GM19438 (cell line): ENCODE results near the gene THNSL1.
"Not testable (repeated sequence)": the region's sequence is repeated elsewhere in the genome, so short reads cannot be mapped to it uniquely, and the experiment has no call there.

Source experiments
- ATAC-seq: cut with Tn5 transposase; IDR thresholded peaks from one replicate; pipeline ENCODE4 v1.9.1; 2021; ENCODE audit warnings: low read depth; ENCODE audit not compliant: unreplicated experiment

The THNSL1 gene, protein sequence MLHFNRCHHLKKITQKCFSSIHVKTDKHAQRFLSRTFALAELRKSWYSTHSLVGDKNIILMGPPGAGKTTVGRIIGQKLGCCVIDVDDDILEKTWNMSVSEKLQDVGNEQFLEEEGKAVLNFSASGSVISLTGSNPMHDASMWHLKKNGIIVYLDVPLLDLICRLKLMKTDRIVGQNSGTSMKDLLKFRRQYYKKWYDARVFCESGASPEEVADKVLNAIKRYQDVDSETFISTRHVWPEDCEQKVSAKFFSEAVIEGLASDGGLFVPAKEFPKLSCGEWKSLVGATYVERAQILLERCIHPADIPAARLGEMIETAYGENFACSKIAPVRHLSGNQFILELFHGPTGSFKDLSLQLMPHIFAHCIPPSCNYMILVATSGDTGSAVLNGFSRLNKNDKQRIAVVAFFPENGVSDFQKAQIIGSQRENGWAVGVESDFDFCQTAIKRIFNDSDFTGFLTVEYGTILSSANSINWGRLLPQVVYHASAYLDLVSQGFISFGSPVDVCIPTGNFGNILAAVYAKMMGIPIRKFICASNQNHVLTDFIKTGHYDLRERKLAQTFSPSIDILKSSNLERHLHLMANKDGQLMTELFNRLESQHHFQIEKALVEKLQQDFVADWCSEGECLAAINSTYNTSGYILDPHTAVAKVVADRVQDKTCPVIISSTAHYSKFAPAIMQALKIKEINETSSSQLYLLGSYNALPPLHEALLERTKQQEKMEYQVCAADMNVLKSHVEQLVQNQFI

DNA sequence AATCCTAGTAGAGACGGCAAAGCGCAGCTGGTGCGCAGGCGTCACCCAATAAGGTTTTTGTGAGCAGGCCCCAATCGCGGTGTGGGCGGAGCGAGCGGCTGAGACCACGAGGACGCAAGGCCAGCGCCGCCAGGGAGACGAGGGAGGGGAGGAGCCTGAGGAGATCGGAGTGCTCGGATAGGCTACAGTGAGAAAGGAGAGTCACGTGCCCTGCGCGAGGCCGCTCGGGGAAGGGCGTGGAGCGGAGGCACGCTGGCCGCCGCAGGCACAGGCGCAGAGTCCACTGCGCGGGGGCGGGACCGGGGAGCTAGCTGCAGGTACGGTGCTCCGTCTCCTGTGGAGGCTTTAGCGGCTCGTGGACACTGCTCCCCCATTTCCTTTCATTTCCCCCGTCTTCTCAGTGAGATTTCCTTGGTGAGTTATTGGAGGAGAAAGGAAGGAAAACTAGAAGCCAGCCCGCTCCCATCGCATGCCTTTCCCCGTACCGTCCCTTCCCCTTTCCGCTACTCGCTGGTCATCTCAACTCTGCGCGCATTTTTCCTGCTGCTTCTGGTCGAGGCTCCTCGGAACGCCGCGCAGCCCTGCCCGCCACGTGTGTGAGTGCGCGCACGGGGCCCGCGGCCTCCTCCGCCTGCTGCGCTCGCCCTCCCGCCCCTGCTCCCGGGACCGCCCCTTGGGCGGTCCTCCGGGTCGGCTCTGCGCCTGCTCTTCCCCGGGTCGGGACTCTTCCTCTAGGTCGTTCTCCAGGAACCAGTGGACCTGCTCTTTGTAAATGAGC lies at the start of gene THNSL1:
THNSL1 (plus strand) TSS at position 237 of the 778 bp plus-strand sequence. CDS start 6,612 bp downstream, outside the sequence.
- peak; percentile 98 for ATAC-seq

DNA sequence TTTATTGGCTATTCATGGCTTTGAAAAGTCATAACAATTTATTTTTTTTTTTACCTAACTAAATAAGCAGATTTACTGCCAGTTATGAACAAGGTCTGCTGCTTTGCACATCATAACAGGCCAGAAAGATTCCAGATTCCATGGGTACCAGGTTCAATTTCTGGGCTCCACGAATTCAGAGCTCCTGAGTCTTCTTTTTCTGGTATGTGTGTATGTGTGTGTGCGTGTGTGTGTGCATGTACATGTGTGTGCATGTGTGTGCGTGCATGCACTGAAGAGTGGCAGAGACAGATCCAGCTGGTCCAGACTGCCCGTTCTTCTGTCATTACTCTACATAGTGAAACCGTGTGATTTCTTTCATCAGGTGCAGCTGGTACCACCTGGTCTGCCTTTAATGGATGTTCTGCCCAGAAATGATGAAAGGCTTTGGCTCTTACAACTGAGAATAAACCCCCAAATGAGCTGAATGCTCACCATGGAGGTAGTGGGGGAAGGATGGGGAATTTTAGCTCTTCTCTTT lies 49.4 kb upstream of the THNSL1 start:
- ATAC-seq = no peak

DNA sequence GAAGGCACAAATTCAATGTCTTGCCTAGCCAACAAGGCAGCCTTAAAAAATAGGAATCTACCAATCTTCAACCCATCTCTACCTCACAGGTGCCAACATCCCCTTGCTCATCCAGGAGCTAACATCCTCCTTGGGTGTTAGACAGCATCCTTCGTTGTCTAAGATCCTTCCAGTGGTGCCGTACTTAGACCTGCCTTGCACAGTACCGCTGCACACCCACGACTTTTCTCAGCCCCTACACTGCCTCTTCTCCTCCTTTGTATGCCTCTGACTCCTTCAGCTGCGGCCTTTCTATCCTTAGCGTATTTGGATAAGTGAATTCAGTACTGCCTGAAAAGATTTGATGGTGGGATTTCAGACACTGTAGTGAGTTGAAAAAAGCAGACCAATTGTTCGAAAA lies 48.1 kb upstream of the THNSL1 start:
- ATAC-seq = no peak

DNA sequence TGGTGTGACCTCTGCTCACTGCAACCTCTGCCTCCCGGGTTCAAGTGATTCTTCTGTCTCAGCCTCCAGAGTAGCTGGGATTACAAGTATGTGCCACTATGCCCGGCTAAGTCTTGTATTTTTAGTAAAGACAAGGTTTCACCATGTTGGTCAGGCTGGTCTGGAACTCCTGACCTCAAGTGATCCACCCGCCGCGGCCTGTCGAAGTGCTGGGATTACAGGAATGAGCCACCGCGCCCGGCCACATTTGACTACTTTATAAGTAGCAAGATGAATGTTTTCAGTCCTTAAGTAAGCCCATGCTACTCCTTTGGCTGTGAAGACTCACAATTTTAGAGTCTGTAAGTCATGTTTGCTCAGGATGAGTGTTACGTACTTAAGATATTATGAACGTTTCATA lies 47.5 kb upstream of the THNSL1 start:
- ATAC-seq = not testable (repeated sequence)

DNA sequence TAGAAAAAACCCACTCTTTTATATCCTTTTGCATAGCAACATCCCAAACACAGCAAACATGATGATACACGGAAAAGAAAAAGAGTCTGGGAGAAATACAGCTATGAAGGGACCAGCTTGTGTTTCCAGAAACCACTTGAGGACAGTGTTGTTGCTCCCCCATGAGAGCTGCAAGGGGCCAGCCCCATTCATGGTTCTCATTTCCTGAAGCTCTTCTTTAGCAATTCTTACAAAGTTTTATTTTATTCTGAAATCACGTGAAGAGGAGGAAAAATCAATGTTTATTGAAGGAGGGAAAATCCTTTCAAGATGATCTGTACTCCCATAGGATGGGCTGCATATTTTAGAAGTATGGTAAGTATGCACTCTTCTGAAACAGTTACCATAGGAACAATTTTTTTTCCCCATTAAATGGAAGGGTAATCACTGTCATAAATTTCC lies 46.6 kb upstream of the THNSL1 start:
- no peak for ATAC-seq

DNA sequence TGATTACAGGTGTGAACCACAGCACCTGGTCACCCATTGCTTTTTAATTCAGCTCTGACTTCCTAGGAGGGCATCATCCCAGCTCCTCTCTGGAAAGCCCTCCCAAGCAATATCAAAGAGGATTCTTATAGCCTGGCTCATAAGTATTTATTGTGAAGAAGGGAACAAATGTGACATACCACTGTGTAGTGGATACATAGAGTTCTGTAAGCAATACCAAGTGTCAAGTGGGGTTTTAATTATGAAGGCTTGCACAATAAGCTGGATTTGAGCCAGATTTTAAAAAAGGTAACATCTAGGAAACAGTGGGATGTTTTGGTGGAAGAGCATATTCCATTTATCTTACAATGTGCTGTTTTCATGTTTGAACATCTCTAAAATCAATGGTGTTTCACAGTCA lies 45.0 kb upstream of the THNSL1 start:
- ATAC-seq = no peak

DNA sequence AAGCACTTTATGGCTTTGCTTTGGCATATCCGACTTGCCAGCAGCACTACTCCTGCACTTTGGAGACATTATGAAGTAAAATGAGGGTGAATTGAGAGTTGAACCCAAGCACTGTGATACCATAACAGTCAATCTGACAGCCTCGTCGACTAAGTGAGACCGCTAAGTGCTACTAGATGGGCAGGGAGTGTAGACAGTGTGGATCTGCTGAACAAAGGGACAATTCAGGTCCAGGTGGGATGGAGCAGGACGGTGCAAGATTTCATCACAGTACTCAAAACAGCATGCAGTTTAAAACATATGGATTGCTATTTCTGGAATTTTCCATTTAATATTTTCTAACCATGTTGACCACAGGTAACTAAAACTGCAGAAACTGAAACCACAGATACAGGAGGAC lies 43.2 kb upstream of the THNSL1 start:
- no peak for ATAC-seq

DNA sequence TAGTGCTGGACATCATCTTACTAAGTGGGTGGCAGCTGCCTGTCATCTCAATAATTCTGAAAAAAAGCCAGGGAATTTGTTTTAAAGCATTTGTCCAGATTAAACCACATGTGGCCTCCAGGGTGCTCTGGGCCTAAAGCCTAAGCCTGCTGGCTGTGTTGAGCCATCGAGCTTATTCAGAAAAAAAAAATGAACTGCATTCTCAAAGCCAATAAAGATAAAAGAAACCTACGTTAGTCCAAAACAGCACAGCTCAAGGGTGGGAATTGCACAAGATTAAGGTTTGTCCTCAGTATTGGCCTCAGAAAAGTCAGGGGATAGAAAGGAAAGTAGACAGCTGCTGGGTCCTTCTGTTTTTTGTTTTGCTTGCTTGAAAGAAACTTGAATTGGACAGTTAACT lies 41.4 kb upstream of the THNSL1 start:
- no peak for ATAC-seq

DNA sequence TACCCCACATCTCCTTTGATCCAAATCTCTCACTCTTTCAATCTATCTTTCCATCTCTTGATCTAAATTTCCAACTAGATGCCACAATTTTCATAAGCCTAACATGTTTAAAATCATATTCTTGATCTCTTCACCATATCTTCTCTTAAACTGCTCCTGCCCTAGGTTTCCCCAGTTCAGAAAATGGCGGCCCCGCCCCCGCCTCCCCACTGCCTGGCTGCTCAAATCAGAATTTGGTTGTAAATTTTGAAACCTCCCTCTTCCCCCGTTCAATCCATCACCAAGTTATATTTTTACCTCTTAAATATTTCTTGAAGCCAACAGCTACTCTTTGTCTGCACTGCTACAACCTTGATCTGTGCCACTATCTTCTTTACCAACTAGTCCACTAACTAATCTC lies 36.7 kb upstream of the THNSL1 start:
- no peak for ATAC-seq

DNA sequence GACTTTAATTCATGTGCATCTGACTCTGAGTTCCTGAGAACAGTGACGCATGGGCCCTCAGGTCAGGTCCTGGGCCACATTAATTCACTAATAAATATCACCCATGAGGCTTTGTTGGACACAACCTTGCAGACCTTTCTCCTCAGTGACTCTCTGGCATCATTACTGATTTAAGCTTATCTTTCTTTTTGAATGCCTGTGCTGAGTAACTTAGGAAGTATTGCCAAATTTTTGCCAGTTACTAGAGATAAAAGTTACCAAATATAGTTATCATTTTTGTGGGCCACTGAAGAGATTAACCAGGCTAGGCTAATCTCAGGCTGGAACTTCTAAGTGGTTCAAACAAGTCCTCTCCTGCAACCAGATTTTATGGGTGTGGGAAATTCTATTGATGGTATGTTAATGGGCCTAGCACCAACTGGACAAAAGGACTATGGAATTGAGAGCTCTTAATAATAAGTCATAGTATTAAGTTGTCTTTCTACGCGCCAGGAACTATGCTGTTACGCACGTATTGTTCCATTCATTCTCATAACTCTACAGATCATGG lies 35.2 kb upstream of the THNSL1 start:
- ATAC-seq = no peak

DNA sequence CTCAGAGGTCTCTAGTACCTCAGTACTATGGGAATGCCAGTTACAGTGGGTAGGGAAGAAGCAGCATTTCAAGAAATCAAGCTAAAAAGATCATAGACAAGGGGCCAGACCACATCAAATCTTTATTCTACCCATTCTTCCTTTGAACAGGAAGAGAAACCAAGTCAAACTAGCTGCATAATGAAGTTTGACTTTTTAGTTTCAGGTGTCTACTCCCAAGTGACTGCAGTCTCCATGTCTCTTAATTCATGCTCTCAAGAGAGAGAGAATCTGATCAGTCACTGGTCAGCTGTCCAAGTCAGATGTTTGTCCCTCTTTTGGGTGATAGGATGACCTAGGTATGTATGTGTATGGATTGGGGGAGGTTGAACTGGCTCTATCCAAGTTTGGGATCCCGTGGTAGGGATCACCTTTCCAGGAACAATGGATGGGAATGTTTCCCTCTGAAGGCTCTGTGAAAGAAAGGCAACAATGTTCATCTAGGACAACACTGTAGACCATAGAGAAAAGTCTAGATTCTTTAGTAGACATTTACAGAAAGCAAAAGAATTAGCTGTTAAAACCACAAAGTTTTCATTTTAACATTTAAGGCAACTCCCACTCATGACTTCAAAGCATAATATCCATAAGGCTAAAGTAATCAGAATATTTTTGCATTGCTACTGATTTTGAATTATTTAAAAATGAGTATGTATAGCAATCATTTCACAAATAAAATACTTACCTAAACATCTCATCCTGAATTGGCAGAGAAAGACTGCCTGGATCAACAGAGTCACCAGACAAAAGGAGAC lies 33.9 kb upstream of the THNSL1 start:
- no peak for ATAC-seq

DNA sequence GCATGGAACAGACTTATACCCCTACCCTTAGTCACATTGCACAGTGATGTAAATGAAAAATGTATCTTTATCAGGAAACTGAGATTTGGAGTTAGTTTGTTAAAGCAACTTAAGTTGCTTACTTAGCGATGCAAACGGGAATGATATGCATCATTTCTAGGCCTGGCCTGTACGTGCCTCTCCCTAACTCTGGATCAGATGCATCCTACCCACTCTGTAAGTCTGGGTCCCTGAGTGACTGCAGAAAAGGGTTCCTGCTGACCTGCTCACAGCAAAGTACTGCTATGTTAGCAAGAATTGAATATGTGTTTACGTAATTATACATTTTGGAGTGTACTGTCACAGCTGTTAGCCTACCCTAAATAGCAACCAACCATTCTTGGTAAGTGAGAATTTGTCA lies 33.3 kb upstream of the THNSL1 start:
- ATAC-seq = no peak

DNA sequence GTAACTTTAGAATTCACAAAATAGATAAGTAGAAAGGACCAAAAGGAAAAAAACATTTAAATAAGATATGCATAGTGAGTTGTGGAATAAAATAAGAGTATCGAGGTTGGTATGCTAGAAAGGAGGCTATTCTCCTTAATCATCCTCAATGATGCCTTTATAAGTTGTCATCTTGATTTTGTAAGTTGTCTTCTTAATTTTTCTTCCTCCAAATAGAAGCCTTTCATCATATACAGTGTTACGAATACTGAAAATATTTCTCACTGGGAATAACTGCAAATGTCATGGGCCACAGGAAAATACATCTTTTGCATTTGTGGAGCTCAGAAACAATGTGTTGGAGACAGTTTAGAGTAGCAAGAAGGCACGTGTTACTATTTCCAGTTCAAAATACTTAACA lies 32.5 kb upstream of the THNSL1 start:
- no peak for ATAC-seq

DNA sequence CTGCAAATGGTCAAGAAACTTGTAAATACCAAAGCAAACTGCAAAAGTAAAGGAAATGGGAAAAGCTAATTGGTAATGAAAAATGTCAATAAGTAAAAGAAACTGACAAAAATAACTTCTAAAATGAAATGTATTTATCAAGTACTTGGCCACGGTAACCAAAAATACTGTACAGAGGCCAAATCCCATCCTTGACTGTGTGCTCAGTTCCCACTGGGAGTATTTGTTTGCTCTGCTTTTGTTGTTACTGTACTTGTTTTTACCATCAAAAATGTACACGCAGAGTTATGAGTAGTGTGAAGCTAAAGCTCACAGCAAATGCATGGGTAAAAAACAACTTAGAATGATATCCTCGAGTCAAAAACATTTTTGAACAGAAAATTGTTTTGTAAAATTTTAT lies 31.5 kb upstream of the THNSL1 start:
- ATAC-seq = no peak

DNA sequence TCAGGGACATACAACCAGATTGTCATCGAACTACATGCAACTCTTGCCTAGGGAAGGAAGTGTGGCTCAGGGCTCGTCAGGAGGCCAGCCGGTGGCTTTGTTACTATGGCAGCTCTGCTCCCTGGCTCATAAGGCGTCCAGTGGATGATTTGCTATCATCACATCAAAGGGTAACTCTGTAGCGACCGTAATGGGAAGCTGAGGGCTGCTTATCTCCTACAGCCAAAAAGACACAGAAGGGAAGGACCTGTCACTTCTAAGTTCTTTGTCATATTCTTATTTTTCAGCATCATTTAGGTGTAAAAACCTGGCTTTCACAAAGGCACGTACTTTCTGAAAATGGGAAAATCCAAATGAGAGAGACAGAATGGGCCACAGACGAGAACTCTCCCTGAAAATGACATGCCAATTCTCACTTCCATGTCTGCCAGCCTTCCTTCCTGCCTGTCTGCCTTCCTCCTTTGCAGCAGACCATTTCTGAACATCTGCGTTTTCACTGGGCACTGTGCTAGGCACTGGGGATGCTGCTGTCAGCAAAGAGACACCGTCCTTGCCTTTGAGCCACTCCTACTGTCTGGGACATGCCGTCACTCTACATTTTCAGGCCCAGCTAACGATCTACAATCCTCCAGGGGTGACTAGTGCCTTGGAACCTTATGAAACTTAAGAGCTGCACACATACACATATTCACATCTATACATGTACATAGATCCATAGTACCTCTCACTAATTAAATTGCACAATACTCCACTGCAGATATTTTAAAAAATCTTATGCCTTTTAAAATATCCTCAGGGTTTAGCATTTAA lies 27.4 kb upstream of the THNSL1 start:
- no peak for ATAC-seq

DNA sequence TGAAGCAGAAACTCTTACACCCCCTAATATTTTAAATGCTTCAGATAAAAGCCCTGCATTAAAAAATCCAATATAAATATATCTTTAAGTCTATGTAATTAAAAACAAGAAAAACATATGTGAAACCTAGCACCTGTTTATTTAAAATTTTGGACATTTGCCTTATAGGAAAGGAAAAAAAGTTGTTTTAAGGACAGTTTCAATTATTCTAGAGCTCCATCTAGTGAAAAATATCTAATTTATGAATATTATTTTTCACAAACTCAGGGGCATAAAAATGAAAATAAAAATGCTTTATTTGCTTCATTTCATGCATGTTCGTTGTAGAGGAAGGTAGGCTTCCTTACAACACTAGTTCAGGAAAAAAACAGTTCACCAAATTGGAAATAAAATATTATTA lies 26.5 kb upstream of the THNSL1 start:
- ATAC-seq = no peak

DNA sequence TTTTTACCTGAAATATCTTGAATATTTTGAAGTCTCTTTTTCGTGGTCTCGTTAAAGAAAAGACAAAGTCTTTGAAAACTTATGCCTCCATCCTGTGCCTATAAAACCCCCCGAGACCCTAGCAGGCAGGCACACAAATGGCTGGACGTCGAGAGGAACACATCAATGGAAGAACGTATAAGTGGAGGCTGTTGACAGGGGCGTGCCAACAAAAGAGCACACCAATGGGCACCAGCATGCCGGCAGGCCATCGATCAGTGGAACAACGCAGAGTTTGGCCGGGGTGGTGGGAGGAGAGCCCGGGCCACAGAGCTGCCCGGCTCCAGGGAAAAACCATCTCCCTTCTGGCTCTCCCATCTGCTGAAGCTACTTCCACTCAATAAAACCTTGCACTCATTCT lies 25.1 kb upstream of the THNSL1 start:
- no peak for ATAC-seq

DNA sequence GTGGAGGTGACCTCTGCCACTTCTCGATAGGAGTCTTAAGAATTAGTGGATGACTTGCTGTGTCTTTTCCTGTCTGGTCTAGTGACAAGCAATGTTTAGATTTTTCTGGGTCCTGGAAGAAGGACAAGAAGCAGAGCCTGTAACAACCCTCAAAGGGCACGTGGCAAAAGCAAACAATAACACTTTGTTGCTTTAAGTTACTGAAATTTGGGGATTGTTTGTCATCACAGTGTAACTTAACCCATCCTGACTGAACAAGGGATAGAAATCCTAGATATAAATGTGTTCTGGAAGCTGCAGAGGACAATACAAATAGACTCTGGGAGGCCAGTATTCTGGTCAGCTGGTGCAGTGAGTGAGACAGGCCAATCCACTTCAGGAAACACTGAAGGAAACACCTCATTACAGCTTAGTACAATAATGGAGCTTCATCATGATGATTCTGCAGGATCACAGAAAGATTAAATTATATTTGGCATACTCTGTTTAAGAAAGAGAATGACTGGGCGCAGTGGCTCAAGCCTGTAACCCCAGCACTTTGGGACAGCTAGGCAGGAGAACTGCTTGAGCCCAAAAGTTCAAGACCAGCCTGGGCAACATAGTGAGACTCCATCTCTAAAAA lies 23.8 kb upstream of the THNSL1 start:
- ATAC-seq = no peak
